Measurements from ENCODE around the gene AKR1C4.

GRCh38 chr10:5147981-5148677 is 48.5 kb upstream of the AKR1C4 start:
- TF ChIP-seq CTCF (IDR thresholded peaks at IDR 0.05) (no peak), POLR2A (IDR thresholded peaks at IDR 0.05) (no peak)

Measured in thyroid gland (tissue), 4 donors.